HPDE6-E6E7 (cell line): ENCODE data around the gene PLEKHJ1.

Experiments used
- DNase-seq: peaks from one replicate; pipeline ENCODE4 v3.0.0; 2011; ENCODE audit warnings: missing footprints; ENCODE audit errors: extremely low spot score

Gene PLEKHJ1

DNA sequence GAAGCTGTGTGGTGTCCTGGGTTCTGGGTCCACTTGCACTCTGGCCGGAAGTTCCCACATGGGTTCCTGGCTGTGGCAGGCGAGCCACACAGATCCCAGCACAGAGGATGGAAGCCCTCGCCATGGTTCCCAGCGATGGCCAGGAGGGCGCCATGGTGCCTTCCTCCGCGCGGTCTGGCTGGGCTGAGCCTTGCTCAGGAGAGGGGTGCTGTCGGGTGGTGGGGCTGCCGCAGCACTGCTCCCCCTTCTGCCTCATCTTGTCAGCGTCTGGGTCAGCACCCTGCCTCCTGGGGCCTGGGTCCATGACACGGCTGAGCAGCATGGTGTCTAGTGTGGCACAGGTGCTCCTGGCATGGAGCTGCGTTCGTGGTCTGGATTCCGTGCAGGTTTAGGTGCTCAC lies 38.9 kb downstream of the PLEKHJ1 start:
- no peak for DNase-seq

DNA sequence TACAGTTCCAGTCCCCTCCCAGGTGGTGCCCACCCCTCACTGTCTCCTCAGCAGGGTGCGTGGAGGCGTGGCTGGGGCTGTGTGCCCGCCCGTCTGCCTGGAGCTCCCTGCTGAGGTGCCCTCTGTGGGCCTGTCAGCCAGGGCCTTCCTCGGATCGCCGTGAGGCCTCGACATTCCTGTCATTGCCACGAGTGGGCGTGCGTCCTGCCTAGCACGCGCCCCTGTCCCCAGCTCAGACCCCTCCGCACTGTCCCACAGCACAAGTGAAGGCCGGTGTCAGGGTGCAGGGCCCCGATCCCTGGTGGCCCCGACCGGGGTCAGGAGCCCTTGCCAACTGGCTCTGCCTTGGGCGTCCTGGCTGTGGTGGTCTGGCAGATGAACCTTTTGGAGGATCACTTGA lies 40.2 kb downstream of the PLEKHJ1 start:
- DNase-seq = no peak

GRCh38 chr19:2195361-2195760 lies 40.8 kb downstream of the PLEKHJ1 start:
- DNase-seq = no peak

DNA sequence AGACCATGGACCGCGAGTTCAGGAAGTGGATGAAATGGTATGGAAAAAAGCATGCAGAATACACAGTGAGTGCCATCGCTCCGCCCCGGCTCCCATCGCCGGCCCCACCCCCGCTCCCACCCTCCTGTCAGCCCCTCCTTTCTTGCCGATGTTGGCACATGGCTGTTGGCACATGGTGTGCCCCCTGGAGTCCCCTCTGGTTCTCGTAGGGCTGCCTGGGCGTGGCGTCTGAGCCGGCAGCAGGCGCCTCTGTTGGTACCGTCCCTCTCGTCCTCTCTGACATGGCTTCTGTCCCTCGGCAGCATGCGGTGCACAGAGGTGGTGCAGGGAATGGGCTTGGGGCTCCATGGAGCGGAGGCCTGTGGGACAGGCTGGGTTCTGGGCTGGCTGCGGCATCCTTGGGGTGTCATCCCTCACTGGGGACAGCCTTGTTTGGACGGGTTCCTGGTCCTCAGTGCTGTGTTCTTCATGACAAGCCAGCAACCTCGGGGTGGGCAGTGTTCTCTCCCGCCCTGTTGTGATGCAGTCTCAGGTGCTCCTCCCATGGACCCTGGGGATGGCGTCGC lies 41.5 kb downstream of the PLEKHJ1 start:
- DNase-seq = no peak

DNA sequence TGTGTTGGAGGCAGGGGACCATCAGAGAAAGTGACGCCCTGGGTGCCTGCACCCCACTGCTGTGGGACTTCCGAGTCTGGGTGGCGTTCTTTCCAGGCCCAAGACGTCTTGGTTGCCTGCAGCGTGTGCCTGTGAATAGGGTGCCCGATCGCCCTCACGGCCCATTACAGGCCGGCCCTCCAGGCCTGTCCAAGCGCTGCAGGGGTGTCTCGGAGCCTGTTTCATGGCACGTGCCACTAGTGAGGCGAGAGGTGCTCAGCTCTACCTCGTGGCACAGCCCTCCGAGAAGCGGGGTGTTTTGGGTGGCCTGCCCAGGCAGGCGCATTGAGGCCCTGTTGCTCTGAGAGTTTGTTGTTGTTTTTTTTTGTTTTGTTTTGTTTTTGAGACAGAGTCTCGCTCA lies 42.3 kb downstream of the PLEKHJ1 start:
- no peak for DNase-seq

DNA sequence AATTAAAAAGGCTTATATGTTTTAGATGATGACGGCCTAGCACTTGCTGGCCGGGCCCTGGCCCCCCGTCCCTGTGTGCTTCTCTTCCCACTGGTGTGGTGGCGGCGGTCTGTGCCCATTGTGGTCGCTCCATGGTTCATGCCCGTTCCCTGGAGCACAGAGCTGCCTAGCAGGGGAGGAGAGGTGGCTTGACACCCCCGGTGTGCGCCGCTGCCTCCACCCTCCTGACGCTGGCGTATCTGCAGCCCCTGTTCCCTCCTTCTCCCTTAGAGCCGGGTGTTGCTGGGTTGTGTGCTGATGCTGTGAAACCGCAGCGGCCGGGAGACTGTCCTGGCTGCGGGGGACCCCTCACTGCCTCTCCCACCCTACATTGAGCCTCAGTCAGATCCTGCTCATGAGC lies 43.3 kb downstream of the PLEKHJ1 start:
- no peak for DNase-seq

GRCh38 chr19:2191456-2192310 lies 44.4 kb downstream of the PLEKHJ1 start:
- DNase-seq = no peak

- DNase-seq = no peak
These were observed 45.2 kb downstream of the PLEKHJ1 start for GRCh38 chr19:2190848-2191455.

DNA sequence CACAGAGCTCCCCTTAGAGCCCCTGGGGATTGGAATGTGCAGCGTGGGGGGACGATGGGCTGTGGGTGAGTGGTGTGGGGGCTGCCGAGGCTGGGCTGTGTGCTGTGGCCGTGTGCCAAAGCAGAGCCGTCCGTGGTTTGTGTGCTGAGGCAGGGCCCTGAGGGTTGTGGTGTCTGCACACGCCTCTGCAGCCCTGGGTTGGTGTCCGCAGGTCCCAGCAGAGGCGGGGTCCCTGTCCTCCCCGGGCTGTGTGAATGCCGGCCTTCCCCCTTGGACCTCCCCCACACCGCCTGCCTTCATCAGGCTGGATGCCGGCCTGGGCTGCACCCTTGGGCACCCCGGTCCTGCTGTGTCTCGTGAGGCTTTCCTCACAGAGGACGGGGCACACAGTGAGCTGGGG lies 46.2 kb downstream of the PLEKHJ1 start:
- DNase-seq = no peak

DNA sequence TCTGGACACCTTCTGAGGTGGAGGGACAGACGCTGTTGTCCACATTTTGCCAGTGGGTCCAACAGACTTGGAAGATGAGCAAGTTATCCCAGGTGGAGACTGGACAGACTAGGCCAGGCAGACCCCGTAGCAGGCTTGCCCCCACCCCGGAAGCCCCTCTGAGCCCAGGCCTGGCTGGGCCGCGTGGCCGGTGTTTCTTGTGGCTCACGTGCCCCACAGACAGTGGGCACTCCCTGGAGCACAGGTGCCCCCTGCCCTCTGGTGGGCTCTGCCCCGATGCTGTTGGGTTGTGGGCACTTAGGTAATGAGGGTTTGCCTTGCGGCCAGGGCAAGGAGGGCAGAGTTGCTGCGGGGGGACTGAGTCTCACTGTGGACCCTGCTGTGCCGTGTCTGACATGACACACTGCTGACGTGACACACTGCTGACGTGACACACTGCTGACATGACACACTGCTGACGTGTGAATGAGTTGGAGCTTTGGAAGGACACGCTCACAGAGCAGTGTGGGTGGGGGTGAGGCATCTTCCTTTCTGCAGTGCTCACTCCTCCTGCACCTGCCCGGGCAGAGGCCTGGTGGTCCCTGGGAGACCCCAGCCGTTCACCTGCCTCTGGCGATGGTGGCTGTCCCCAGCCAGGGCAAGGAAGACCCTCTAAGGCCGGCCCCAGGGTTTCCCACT lies 47.3 kb downstream of the PLEKHJ1 start:
- no peak for DNase-seq

DNA sequence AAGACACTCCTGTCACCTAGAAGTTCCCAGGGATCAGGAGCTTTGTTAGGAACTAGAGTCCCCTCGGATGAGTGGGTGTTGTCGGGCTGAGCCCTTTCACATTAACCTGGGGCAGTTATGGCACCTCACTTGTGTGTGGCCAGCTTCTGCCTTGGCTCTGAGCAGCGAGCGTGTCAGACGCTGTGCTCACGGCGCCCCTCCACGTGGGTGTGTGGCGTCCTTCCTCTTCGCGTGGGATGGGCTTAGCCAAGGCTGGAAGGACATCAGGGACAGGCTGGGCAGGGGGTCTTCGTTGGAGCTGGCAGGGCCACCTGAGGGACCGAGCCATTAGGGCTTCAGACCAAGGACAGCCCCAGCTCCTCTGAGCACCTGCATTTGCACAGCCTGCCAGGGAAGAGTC lies 49.0 kb downstream of the PLEKHJ1 start:
- DNase-seq = no peak

- no peak for DNase-seq
These were observed 49.9 kb downstream of the PLEKHJ1 start for GRCh38 chr19:2186071-2186846.

- DNase-seq = no peak
These were observed 50.4 kb downstream of the PLEKHJ1 start for GRCh38 chr19:2185734-2186070.

- DNase-seq = no peak
These were observed 51.6 kb downstream of the PLEKHJ1 start for GRCh38 chr19:2184422-2184975.
